Embryonic facial prominence (tissue), 1 donor: ENCODE measurements around the gene CCNC.
"Not testable (repeated sequence)": the region's sequence is repeated elsewhere in the genome, so short reads cannot be mapped to it uniquely, and the experiment has no call there.

ENCODE experiments used
- DNase-seq: peaks from one replicate; pipeline ENCODE4 v3.0.0-alpha.2; 2016; ENCODE audit errors: extremely low spot score

CCNC gene

GRCh38 chr6:99602520-99603420 is 34.3 kb upstream of the CCNC start:
- DNase-seq: no peak

GRCh38 chr6:99594696-99595095 is 26.2 kb upstream of the CCNC start:
- DNase-seq: not testable (repeated sequence)

GRCh38 chr6:99592900-99593299 is 24.4 kb upstream of the CCNC start:
- no peak for DNase-seq

- DNase-seq: no peak
Observed at GRCh38 chr6:99591673-99592364, 23.4 kb upstream of the CCNC start.

GRCh38 chr6:99590728-99591672 is 22.5 kb upstream of the CCNC start:
- DNase-seq: no peak

- DNase-seq: no peak
Observed at GRCh38 chr6:99589907-99590493, 21.5 kb upstream of the CCNC start.

- no peak for DNase-seq
Observed at GRCh38 chr6:99589290-99589672, 20.8 kb upstream of the CCNC start.

- peak; percentile 35 for DNase-seq
Observed at GRCh38 chr6:99588618-99589289, 20.3 kb upstream of the CCNC start.

- DNase-seq: no peak
Observed at GRCh38 chr6:99587792-99588191, 19.3 kb upstream of the CCNC start.

GRCh38 chr6:99579781-99580180 is 11.3 kb upstream of the CCNC start:
- DNase-seq: no peak

- no peak for DNase-seq
Observed at GRCh38 chr6:99575544-99576227, 7.2 kb upstream of the CCNC start.

GRCh38 chr6:99573980-99574617 is 5.6 kb upstream of the CCNC start:
- no peak for DNase-seq

GRCh38 chr6:99563056-99563723 is 5.3 kb downstream of the CCNC start:
- DNase-seq: no peak

GRCh38 chr6:99560668-99561067 is 7.8 kb downstream of the CCNC start:
- no peak for DNase-seq

- DNase-seq: no peak
Observed at GRCh38 chr6:99559057-99559456, 9.4 kb downstream of the CCNC start.

- no peak for DNase-seq
Observed at GRCh38 chr6:99553888-99554287, 14.6 kb downstream of the CCNC start.

- DNase-seq: no peak
Observed at GRCh38 chr6:99550046-99550748, 18.3 kb downstream of the CCNC start.

GRCh38 chr6:99548706-99549105 is 19.8 kb downstream of the CCNC start:
- no peak for DNase-seq

GRCh38 chr6:99547526-99547925 is 20.9 kb downstream of the CCNC start:
- no peak for DNase-seq
